Hypothalamus (tissue), 51 donors: Measurements from ENCODE around the gene GAGE12F.
"Not testable (repeated sequence)": the region's sequence is repeated elsewhere in the genome, so short reads cannot be mapped to it uniquely, and the experiment has no call there.

Source experiments
- DNase-seq, 51 donors: peaks; one replicate each; lab custom pipeline; 2025; lab: John Stamatoyannopoulos, UW

Gene GAGE12F

GRCh38 chrX:49560542-49560941, at the start of gene GAGE12F:
Gene GAGE12F (plus strand): TSS chrX:49560842. CDS start chrX:49561997, 1,155 bp downstream.
- DNase-seq, result not testable (repeated sequence)

GRCh38 chrX:49531877-49532276, 28.8 kb upstream of the GAGE12F start, which contains the start of gene GAGE12C:
Gene GAGE12C (plus strand): TSS chrX:49532177. CDS start chrX:49533332, 1,155 bp downstream.
- DNase-seq, result not testable (repeated sequence)

GRCh38 chrX:49541433-49541832, 19.2 kb upstream of the GAGE12F start, which contains the start of gene GAGE12D:
Gene GAGE12D (plus strand): TSS chrX:49541733. CDS start chrX:49542888, 1,155 bp downstream.
- DNase-seq, result not testable (repeated sequence)

GRCh38 chrX:49550989-49551388, 9.7 kb upstream of the GAGE12F start, which contains the start of gene GAGE12E:
Gene GAGE12E (plus strand): TSS chrX:49551289. CDS start chrX:49552444, 1,155 bp downstream.
- not testable (repeated sequence) for DNase-seq

GRCh38 chrX:49568728-49569127, 8.1 kb downstream of the GAGE12F start:
- DNase-seq, result not testable (repeated sequence)

- not testable (repeated sequence) for DNase-seq
Measured at GRCh38 chrX:49569152-49569551, 8.5 kb downstream of the GAGE12F start.

GRCh38 chrX:49570100-49570499, 9.5 kb downstream of the GAGE12F start, which contains the start of gene GAGE12G:
Gene GAGE12G (plus strand): TSS chrX:49570400. CDS start chrX:49571555, 1,155 bp downstream.
- not testable (repeated sequence) for DNase-seq

- not testable (repeated sequence) for DNase-seq
Measured at GRCh38 chrX:49579649-49580048, 19.0 kb downstream of the GAGE12F start, which contains the start of gene GAGE12H. Gene GAGE12H (plus strand): TSS chrX:49579949. CDS start chrX:49581104, 1,155 bp downstream.

GRCh38 chrX:49589196-49589595, 28.6 kb downstream of the GAGE12F start, which contains the start of gene GAGE2A:
Gene GAGE2A (plus strand): TSS chrX:49589496. CDS start chrX:49590651, 1,155 bp downstream.
- DNase-seq, result not testable (repeated sequence)

GRCh38 chrX:49589769-49590478, 29.3 kb downstream of the GAGE12F start:
- not testable (repeated sequence) for DNase-seq

- DNase-seq, result not testable (repeated sequence)
Measured at GRCh38 chrX:49590488-49590887, 29.8 kb downstream of the GAGE12F start.

- not testable (repeated sequence) for DNase-seq
Measured at GRCh38 chrX:49598720-49599119, 38.1 kb downstream of the GAGE12F start, which contains the start of gene GAGE1. Gene GAGE1 (plus strand): TSS chrX:49599020. CDS start chrX:49600175, 1,155 bp downstream.

GRCh38 chrX:49610718-49611310, 50.2 kb downstream of the GAGE12F start:
- DNase-seq, result no peak
